Measurements from ENCODE around the gene MNT.

MNT gene

GRCh38 chr17:2396192-2396567 is 4.7 kb downstream of the MNT start:
- DNase-seq (ENCODE audit: low spot score), result no peak

- peak; percentile 65 for DNase-seq (ENCODE audit: low spot score)
Measured at GRCh38 chr17:2395258-2396181, 5.3 kb downstream of the MNT start.

- DNase-seq (ENCODE audit: low spot score), result no peak
Measured at GRCh38 chr17:2394775-2395201, 6.1 kb downstream of the MNT start.

- DNase-seq (ENCODE audit: low spot score), result no peak
Measured at GRCh38 chr17:2393954-2394749, 6.7 kb downstream of the MNT start.

- peak; percentile 87 for DNase-seq (ENCODE audit: low spot score)
Measured at GRCh38 chr17:2393174-2393953, 7.5 kb downstream of the MNT start.

GRCh38 chr17:2392252-2393173 is 8.3 kb downstream of the MNT start:
- DNase-seq (ENCODE audit: low spot score), result peak; percentile 96

GRCh38 chr17:2391597-2392251 is 9.1 kb downstream of the MNT start:
- DNase-seq (ENCODE audit: low spot score), result no peak

- no peak for DNase-seq (ENCODE audit: low spot score)
Measured at GRCh38 chr17:2390199-2390836, 10.5 kb downstream of the MNT start.

GRCh38 chr17:2388683-2389055 is 12.2 kb downstream of the MNT start:
- no peak for DNase-seq (ENCODE audit: low spot score)

GRCh38 chr17:2388020-2388682 is 12.7 kb downstream of the MNT start:
- DNase-seq (ENCODE audit: low spot score), result no peak

GRCh38 chr17:2387086-2388019 is 13.5 kb downstream of the MNT start:
- no peak for DNase-seq (ENCODE audit: low spot score)

- DNase-seq (ENCODE audit: low spot score), result no peak
Measured at GRCh38 chr17:2386400-2387085, 14.3 kb downstream of the MNT start.

GRCh38 chr17:2385240-2386210 is 15.3 kb downstream of the MNT start:
- DNase-seq (ENCODE audit: low spot score), result no peak

- DNase-seq (ENCODE audit: low spot score), result no peak
Measured at GRCh38 chr17:2384439-2385127, 16.3 kb downstream of the MNT start.

GRCh38 chr17:2383628-2384167 is 17.2 kb downstream of the MNT start:
- no peak for DNase-seq (ENCODE audit: low spot score)

Data from SK-N-DZ (cell line).